OCI-LY3 (cell line): ENCODE data around the gene TTC16.

ENCODE experiments used
- H2AFZ ChIP-seq: fragments of 200-600, 300-600 bp; shearing (Covaris generic); 2 replicates; pipeline ENCODE4 v1.6.0; 2014; ENCODE audit warnings: antibody characterized with exemption, low read depth, low read length
- H3K27ac ChIP-seq: fragments of 200-600, 300-600 bp; sonication (generic); 2 replicates; pipeline ENCODE4 v1.5.1; 2014; ENCODE audit warnings: mild to moderate bottlenecking, low read length, moderate library complexity, mixed read lengths
- H3K27me3 ChIP-seq: fragments of 200-600, 300-600 bp; sonication (generic); 2 replicates; pipeline ENCODE4 v1.6.1; 2014; ENCODE audit warnings: low read depth, low read length, mixed read lengths
- H3K36me3 ChIP-seq: fragments of 200-600, 300-600 bp; sonication (generic); replicated peaks from 2 replicates; pipeline ENCODE3; 2014; ENCODE audit warnings: low read depth, low read length, mixed read lengths
- H3K4me1 ChIP-seq: fragments of 300-600, 200-600 bp; sonication (generic); 2 replicates; pipeline ENCODE4 v1.6.1; 2014; ENCODE audit warnings: low read length, mixed read lengths
- H3K4me2 ChIP-seq: fragments of 200-600, 300-600 bp; sonication (generic); 2 replicates; pipeline ENCODE4 v1.6.1; 2014; ENCODE audit warnings: low read length, mixed read lengths
- H3K4me3 ChIP-seq: fragments of 300-600, 200-600 bp; sonication (generic); 2 replicates; pipeline ENCODE4 v1.5.1; 2014; ENCODE audit warnings: antibody characterized with exemption, mild to moderate bottlenecking, low read length, moderate library complexity
- H3K79me2 ChIP-seq: fragments of 300-600, 200-600 bp; shearing (Covaris generic); 2 replicates; pipeline ENCODE4 v1.6.1; 2014; ENCODE audit warnings: mild to moderate bottlenecking, low read length, mixed read lengths
- H3K9ac ChIP-seq: fragments of 300-600, 200-600 bp; shearing (Covaris generic); 2 replicates; pipeline ENCODE4 v1.6.0; 2014; ENCODE audit warnings: mild to moderate bottlenecking, low read length, moderate library complexity
- H3K9me3 ChIP-seq: fragments of 200-600, 300-600 bp; shearing (Covaris generic); 2 replicates; pipeline ENCODE4 v1.6.1; 2014; ENCODE audit warnings: low read length, mixed read lengths; ENCODE audit not compliant: insufficient read depth
- H4K20me1 ChIP-seq: fragments of 200-600, 300-600 bp; sonication (generic); 2 replicates; pipeline ENCODE4 v1.6.1; 2016; ENCODE audit warnings: low read length, mixed read lengths; ENCODE audit not compliant: insufficient read depth
- CTCF ChIP-seq: fragments of 200-600, 300-600 bp; sonication (generic); IDR thresholded peaks from 2 replicates; pipeline ENCODE4 v1.5.1; 2014; ENCODE audit warnings: antibody characterized with exemption, low read length, low read depth
- EZH2phosphoT487 ChIP-seq: fragments of 200-600 bp; shearing (Covaris generic); IDR thresholded peaks from 2 replicates; pipeline ENCODE4 v1.6.1; 2018; ENCODE audit warnings: antibody characterized with exemption, mixed run types, low read depth

Gene TTC16

GRCh38 chr9:127726871-127727270 is 11.0 kb downstream of the TTC16 start:
- H4K20me1 ChIP-seq: no peaks in the 10 kb centered on the region
- H3K36me3 ChIP-seq: no peaks in the 10 kb centered on the region
- no peaks in the 10 kb centered on the region for H3K9me3 ChIP-seq
- H3K27ac ChIP-seq: no peak overlapping the region
- no peak overlapping the region for H2AFZ ChIP-seq
- no peak for TF ChIP-seq CTCF
- no peak for TF ChIP-seq EZH2phosphoT487
- H3K4me2 ChIP-seq: no peak overlapping the region
- no peak overlapping the region for H3K9ac ChIP-seq
- peaks cover 4% of the 10 kb centered on the region for H3K27me3 ChIP-seq
- H3K4me1 ChIP-seq: no peaks in the 10 kb centered on the region
- H3K79me2 ChIP-seq: no peaks in the 10 kb centered on the region
- H3K4me3 ChIP-seq: no peak overlapping the region

- H4K20me1 ChIP-seq: no peaks in the 10 kb centered on the region
- H3K27me3 ChIP-seq: no peaks in the 10 kb centered on the region
- no peak overlapping the region for H2AFZ ChIP-seq
- no peak overlapping the region for H3K9ac ChIP-seq
- H3K9me3 ChIP-seq: no peaks in the 10 kb centered on the region
- TF ChIP-seq EZH2phosphoT487: no peak
- TF ChIP-seq CTCF: no peak
- no peaks in the 10 kb centered on the region for H3K36me3 ChIP-seq
- no peak overlapping the region for H3K27ac ChIP-seq
- H3K4me1 ChIP-seq: peaks cover 1% of the 10 kb centered on the region; the same call in 1 of the 2 replicates
- H3K79me2 ChIP-seq: no peaks in the 10 kb centered on the region
- H3K4me2 ChIP-seq: no peak overlapping the region
- H3K4me3 ChIP-seq: no peak overlapping the region
These were observed 12.9 kb downstream of the TTC16 start for GRCh38 chr9:127728808-127729207.

GRCh38 chr9:127729522-127730256 is 13.8 kb downstream of the TTC16 start:
- Histone ChIP-seq H3K4me2 (no peak overlapping the region), H4K20me1 (no peaks in the 10 kb centered on the region), H3K79me2 (no peaks in the 10 kb centered on the region), H2AFZ (no peak overlapping the region), H3K27me3 (no peaks in the 10 kb centered on the region), H3K4me3 (no peak overlapping the region), H3K36me3 (no peaks in the 10 kb centered on the region), H3K9me3 (no peaks in the 10 kb centered on the region), H3K27ac (no peak overlapping the region), H3K9ac (no peak overlapping the region), H3K4me1 (peaks cover 9% of the 10 kb centered on the region)
- TF ChIP-seq EZH2phosphoT487: no peak
- TF ChIP-seq CTCF: no peak

GRCh38 chr9:127730262-127730661 is 14.4 kb downstream of the TTC16 start:
- H4K20me1 ChIP-seq: no peaks in the 10 kb centered on the region
- TF ChIP-seq EZH2phosphoT487: no peak
- TF ChIP-seq CTCF: no peak
- no peak overlapping the region for H3K4me3 ChIP-seq
- H3K4me1 ChIP-seq: peaks cover 9% of the 10 kb centered on the region
- no peak overlapping the region for H3K9ac ChIP-seq
- H3K27me3 ChIP-seq: no peaks in the 10 kb centered on the region
- H2AFZ ChIP-seq: no peak overlapping the region
- H3K36me3 ChIP-seq: no peaks in the 10 kb centered on the region
- H3K27ac ChIP-seq: no peak overlapping the region
- H3K9me3 ChIP-seq: no peaks in the 10 kb centered on the region
- H3K4me2 ChIP-seq: no peak overlapping the region
- no peaks in the 10 kb centered on the region for H3K79me2 ChIP-seq
